Endothelial cell of umbilical vein (primary cell): ENCODE data around the gene MIER3.

Experiments used
- EZH2 ChIP-seq: IDR thresholded peaks from 2 replicates; pipeline ENCODE4 v1.6.1; 2012; ENCODE audit warnings: borderline replicate concordance, low read depth, mild to moderate bottlenecking, moderate library complexity, low read length, inconsistent platforms; ENCODE audit not compliant: severe bottlenecking
- POLR2AphosphoS5 ChIP-seq: IDR thresholded peaks from 2 replicates; pipeline ENCODE4 v1.6.1; 2012; ENCODE audit warnings: low read depth, mild to moderate bottlenecking, control low read depth, low read length, moderate library complexity; ENCODE audit not compliant: insufficient read depth

- TF ChIP-seq EZH2 = no peak
- TF ChIP-seq POLR2AphosphoS5 = no peak
Observed at GRCh38 chr5:56984445-56984844, 32.5 kb upstream of the MIER3 start.
